GM12878 (cell line): ENCODE data around the gene TTR. TPM values are rescaled to one million over a fixed set of nuclear protein-coding genes. Genes with fewer than 3 reads are reported as not detected.

Experiments
- CEBPB ChIP-seq, 2 experiments: fragments of 150-350 bp in 1 of 2; IDR thresholded peaks; 2 replicates each; pipeline ENCODE4 v1.6.1; 2012 to 2014; ENCODE audit warnings: low read depth in 2 of 2, low read length in 2 of 2, borderline replicate concordance in 1 of 2, inconsistent platforms in 1 of 2
- CREM ChIP-seq: IDR thresholded peaks from 2 replicates; pipeline ENCODE4 v1.6.1; 2014; ENCODE audit warnings: antibody characterized with exemption, low read depth
- CUX1 ChIP-seq: IDR thresholded peaks from 2 replicates; pipeline ENCODE4 v1.6.1; 2012; ENCODE audit warnings: improper control_type of control experiment, low read depth, low read length; ENCODE audit not compliant: insufficient replicate concordance
- FOXM1 ChIP-seq: IDR thresholded peaks from 2 replicates; pipeline ENCODE4 v1.6.1; 2012; ENCODE audit warnings: low read depth, mild to moderate bottlenecking, inconsistent platforms, low read length, moderate library complexity
- IRF5 ChIP-seq: fragments of 450-650 bp; IDR thresholded peaks from 2 replicates; pipeline ENCODE4 v1.6.1; 2017; ENCODE audit warnings: borderline replicate concordance
- MEF2A ChIP-seq: IDR thresholded peaks from 2 replicates; pipeline ENCODE4 v1.6.1; 2011; ENCODE audit warnings: low read depth, mild to moderate bottlenecking, low read length, moderate library complexity; ENCODE audit not compliant: insufficient read depth
- MTA3 ChIP-seq: IDR thresholded peaks from 2 replicates; pipeline ENCODE4 v1.6.1; 2012; ENCODE audit warnings: low read length, inconsistent platforms, borderline replicate concordance
- NFXL1 ChIP-seq: fragments of 450-650 bp; IDR thresholded peaks from 2 replicates; pipeline ENCODE4 v1.6.1; 2017; ENCODE audit warnings: antibody characterized with exemption, mild to moderate bottlenecking, borderline replicate concordance
- PAX5 ChIP-seq: IDR thresholded peaks from 2 replicates; pipeline ENCODE4 v1.6.1; 2011; ENCODE audit warnings: low read depth, low read length, borderline replicate concordance
- RB1 ChIP-seq: fragments of 450-650 bp; formaldehyde crosslinking; IDR thresholded peaks from 2 replicates; pipeline ENCODE4 v1.6.1; 2017; ENCODE audit warnings: mild to moderate bottlenecking, borderline replicate concordance
- RFX5 ChIP-seq: IDR thresholded peaks from 2 replicates; pipeline ENCODE4 v1.6.1; 2011; ENCODE audit warnings: low read depth, low read length, improper control_type of control experiment
- SIX5 ChIP-seq: IDR thresholded peaks from 2 replicates; pipeline ENCODE4 v1.6.1; 2011; ENCODE audit warnings: mild to moderate bottlenecking, low read depth, low read length, moderate library complexity; ENCODE audit not compliant: severe bottlenecking
- ZBTB11 ChIP-seq: fragments of 450-650 bp; formaldehyde crosslinking; IDR thresholded peaks from 2 replicates; pipeline ENCODE4 v1.5.0; 2022; ENCODE audit warnings: mild to moderate bottlenecking, missing genetic modification characterization
- ZNF207 ChIP-seq: fragments of 450-650 bp; IDR thresholded peaks from 2 replicates; pipeline ENCODE4 v1.6.1; 2014; ENCODE audit warnings: antibody characterized with exemption, mild to moderate bottlenecking, borderline replicate concordance
- ZNF592 ChIP-seq: fragments of 450-650 bp; IDR thresholded peaks from 2 replicates; pipeline ENCODE4 v1.6.1; 2017; ENCODE audit warnings: mild to moderate bottlenecking, moderate library complexity
- polyA plus RNA-seq, 11 experiments: library from polyadenylated mRNA; depleted of rRNA in 4 of 11; unstranded in 6 of 11; stranded (reverse) in 5 of 11; fragments of >200 nt; fragmentation: Nextera tagmentation in 4 of 11; fragmentation: Illumina TruSeq in 1 of 11; extraction: Ambion mirVana in 4 of 11; extraction: Trizol in 1 of 11; gene quantifications; 1 replicate in 1 of 11; 2 replicates in 10 of 11; pipeline versions ENCODE4 v1.2.1 to v1.2.3, GENCODE V29; 2011 to 2016; ENCODE audit warnings: inconsistent platforms in 2 of 11, missing spikeins in 2 of 11, low read depth in 1 of 11
- total RNA-seq, 4 experiments: library from RNA; depleted of rRNA in 3 of 4; stranded (reverse); fragments of >200 nt in 3 of 4; fragmentation: Illumina TruSeq in 1 of 4; extraction: Trizol in 1 of 4; gene quantifications; 2 replicates each; pipeline versions ENCODE4 v1.2.1 to v1.2.3, GENCODE V29; 2013 to 2021

TTR gene
- total and polyA plus RNA-seq, 10 of the 15 experiments (the other 5 are each of a cell fraction or from before 2014, with no cell fraction given): 0.05 to 1.2 TPM; not detected in 8

- TF ChIP-seq IRF5 (no peak), NFXL1 (no peak), ZBTB11 (CRISPR knock-in tag) (no peak), CEBPB (IDR thresholded peaks at IDR 0.05; ENCODE audit: borderline replicate concordance in 1 of 2, low read depth in 2 of 2, low read length in 2 of 2) (no peak), RB1 (no peak), PAX5 (peak; percentile 44; the same call in 1 of the 2 replicates), MTA3 (no peak), MEF2A (0 out of 2 replicates have a peak, but pooled peaks have one; percentile 12), RFX5 (no peak), ZNF592 (peak; percentile 9; the same call in 1 of the 2 replicates), CUX1 (no peak), FOXM1 (0 out of 2 replicates have a peak, but pooled peaks have one; percentile 58), CREM (peak; percentile 15; the same call in 1 of the 2 replicates), SIX5 (no peak), ZNF207 (no peak)
Observed at GRCh38 chr18:31634331-31634713, 42.6 kb downstream of the TTR start (continued).
